ENCODE data around the gene SPATA19.

The SPATA19 gene

GRCh38 chr11:133819114-133819513, 26.2 kb downstream of the SPATA19 start:
- no peak for DNase-seq (ENCODE audit: low read depth in 2 of 2, low spot score in 1 of 2)

- no peak for DNase-seq (ENCODE audit: low read depth in 2 of 2, low spot score in 1 of 2)
These were observed 27.0 kb downstream of the SPATA19 start for GRCh38 chr11:133818302-133818701.

DNA sequence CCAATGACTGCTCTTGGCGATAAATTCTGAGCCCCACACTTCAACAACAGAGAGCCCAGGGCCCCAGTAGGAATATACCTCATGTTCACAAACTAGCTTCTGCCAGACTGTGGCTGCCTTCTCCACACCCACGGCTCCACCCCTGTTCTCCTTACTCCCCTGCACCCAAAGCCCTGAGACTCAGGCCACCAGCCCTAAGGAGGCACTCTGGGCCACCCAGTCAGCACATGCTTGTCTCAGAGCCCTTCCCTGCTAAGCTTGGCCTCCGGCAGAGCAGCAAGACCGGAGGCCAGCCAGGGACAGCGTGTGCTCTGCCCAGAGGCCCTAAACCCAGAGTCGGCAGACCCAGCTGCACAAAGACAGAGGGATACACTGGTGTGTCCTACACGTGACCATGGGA, 27.9 kb downstream of the SPATA19 start:
- DNase-seq (ENCODE audit: low read depth in 2 of 2, low spot score in 1 of 2), result no peak

DNA sequence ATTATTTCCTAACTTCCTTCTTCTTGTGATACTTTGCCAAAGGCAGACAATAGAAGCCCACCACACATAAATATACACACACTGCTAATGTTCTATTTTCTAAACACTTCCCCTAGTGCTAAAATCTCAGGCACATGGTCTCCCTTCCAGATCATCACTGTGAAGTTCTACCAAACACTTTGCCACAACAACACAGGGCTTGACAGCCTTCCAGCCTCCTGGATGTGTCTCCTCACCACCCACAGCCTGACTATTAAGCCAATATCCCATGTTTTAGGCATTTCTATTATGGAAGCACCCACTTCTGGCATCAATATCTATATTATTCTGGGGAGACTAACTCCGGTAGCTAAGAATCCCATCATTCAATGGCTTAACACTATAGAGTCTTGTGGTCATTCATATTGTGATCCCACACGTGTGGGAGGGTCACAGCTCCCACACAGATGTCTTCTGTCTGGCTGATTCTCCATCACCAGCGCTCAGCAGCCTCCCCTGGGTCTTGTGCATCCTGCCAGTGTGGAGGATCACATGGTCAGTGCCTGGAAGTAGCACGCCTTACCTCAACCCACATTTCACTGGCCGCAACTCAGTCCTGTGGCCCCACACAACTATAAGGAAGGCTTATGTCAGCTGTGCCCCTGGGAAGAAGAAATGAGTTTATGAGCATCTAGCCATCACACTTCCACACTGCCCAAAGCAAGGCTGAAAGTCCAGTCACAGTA, 29.0 kb downstream of the SPATA19 start:
- no peak for DNase-seq (ENCODE audit: low read depth in 2 of 2, low spot score in 1 of 2)

DNA sequence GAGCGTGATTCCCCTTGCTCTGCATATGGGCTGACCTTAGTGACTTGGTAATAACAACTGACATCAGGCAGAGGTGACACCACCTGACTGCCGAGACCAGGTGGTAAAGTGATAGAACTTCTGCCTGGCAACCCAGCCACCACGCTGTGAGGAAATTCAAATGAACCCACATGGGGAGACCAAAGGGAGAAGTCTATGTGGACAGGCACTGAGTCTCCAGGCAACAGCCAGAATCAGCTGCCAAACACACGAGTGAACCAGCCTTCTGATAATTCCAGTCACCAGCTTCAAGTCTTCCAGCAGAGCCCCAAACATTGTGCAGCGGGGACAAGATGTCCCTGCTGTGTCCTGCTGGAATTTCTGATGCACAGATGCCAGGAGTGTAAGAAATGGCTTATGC, 29.7 kb downstream of the SPATA19 start:
- no peak for DNase-seq (ENCODE audit: low read depth in 2 of 2, low spot score in 1 of 2)

GRCh38 chr11:133814588-133815100, 30.7 kb downstream of the SPATA19 start:
- no peak for DNase-seq (ENCODE audit: low read depth in 2 of 2, low spot score in 1 of 2)

- no peak for DNase-seq (ENCODE audit: low read depth in 2 of 2, low spot score in 1 of 2)
These were observed 33.2 kb downstream of the SPATA19 start for GRCh38 chr11:133811850-133812685.

- no peak for DNase-seq (ENCODE audit: low read depth in 2 of 2, low spot score in 1 of 2)
These were observed 34.5 kb downstream of the SPATA19 start for GRCh38 chr11:133810766-133811165.

DNA sequence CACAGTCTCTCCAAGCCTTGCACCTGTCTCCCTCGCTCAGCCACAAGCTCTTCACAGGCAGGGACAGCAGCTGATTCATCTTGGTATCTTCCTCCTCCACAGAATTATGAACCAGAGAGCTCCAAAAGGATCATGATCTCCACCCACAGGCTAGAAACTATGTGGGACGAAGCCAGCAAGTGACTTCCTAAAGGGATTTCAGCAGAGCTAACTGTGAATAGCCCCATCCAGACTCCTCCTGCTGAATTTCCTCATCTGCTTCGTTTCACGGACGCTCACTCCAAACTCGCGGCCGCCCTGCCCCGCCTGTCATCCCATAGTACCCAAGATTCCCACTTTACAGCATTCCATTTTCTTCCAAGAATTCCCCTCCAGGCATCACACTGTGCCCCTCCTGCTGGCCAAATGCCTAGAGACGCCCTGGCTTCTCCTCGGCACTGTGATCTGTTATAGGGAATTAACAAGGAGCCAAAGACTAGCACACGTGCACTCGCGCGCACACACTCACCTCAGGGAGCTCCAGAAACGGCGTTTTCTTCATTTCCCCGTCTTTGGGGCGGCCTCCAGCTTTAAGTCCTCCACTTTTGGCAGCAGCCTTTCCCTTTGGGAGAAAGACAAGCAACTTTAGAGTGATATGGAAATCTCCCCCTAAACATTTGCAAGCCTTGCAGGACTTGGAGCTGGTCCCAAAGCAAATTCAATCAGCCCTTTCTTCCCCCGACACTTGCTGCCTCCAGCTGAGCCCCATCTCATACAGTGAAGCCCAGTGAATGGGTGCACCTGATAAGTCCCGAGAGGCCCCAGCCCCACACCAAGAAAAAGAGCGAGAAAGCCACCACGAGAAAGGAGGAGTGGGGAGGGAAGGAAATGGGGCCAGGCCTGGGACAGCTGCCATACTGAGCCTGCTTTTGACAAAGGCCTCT, 35.5 kb downstream of the SPATA19 start:
- no peak for DNase-seq (ENCODE audit: low read depth in 2 of 2, low spot score in 1 of 2)

- no peak for DNase-seq (ENCODE audit: low read depth in 2 of 2, low spot score in 1 of 2)
These were observed 36.7 kb downstream of the SPATA19 start for GRCh38 chr11:133808393-133809140.

- DNase-seq (ENCODE audit: low read depth in 2 of 2, low spot score in 1 of 2), result no peak
These were observed 42.3 kb downstream of the SPATA19 start for GRCh38 chr11:133803026-133803425.

DNA sequence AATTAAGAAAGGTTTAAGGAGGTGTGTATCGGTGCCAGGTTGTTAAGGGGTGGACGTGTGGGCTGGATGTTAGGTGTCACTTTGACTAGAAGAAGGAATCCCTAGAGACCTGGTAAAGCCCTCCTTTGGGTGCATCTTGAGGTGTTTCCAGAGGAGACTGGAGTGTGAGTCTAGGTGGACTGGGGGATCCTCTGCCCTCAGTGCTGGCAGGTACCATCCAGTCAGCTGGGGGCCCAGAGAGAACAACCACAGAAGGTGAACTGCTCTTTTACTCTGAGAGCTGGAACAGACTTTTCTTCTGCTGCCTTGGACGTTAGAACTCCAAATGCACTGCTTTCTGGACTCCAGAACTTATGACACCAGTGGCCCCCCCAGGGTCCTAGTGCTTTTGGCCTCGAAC, 44.0 kb downstream of the SPATA19 start:
- no peak for DNase-seq (ENCODE audit: low read depth in 2 of 2, low spot score in 1 of 2)

- no peak for DNase-seq (ENCODE audit: low read depth in 2 of 2, low spot score in 1 of 2)
These were observed 44.6 kb downstream of the SPATA19 start for GRCh38 chr11:133800666-133801065.

DNA sequence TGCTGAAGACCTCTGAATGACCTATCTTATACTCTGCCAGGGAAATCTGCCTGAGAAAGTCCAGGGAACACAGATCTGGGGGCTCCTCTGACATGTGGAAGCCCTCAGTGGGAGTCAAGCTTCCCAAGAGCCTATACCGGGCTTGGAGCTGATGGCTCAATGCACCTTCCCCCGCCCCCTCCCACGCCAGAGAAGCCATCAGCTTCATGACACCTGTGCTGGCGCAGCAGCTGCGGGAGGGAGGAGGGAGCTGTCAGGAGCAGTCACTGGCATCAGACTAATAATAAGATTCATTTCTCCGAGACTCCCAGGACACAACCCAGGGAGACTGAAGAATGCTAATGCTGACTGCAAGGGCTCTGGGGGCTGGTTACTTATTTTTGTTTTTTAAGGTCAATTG, 47.8 kb downstream of the SPATA19 start:
- no peak for DNase-seq (ENCODE audit: low read depth in 2 of 2, low spot score in 1 of 2)

- no peak for DNase-seq (ENCODE audit: low read depth in 2 of 2, low spot score in 1 of 2)
These were observed 49.1 kb downstream of the SPATA19 start for GRCh38 chr11:133796043-133796795.

GRCh38 chr11:133795088-133795487, 50.2 kb downstream of the SPATA19 start:
- no peak for DNase-seq (ENCODE audit: low read depth in 2 of 2, low spot score in 1 of 2)

- DNase-seq (ENCODE audit: low read depth in 2 of 2, low spot score in 1 of 2), result no peak
These were observed 51.1 kb downstream of the SPATA19 start for GRCh38 chr11:133794205-133794604.

- no peak for DNase-seq (ENCODE audit: low read depth in 2 of 2, low spot score in 1 of 2)
These were observed 51.9 kb downstream of the SPATA19 start for GRCh38 chr11:133793271-133794035.

DNA sequence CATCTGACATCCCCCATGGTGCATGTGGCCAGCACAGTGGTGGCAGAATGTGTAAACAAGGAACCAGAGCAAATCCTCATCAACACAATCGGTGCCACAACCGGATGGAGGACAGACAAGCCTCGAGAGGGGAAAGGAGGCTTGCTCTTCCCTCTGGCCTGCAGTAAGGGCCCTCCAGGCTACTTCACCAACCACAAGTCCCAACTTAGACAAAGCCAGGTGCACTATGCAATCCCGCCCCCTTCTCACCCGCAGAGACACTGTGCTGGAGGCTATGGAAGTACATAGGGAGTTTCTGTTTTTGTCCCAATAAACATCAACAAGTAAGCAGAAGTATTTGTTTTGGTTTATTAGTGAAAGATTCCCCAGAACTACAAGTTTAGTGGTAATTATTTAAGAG, 54.3 kb downstream of the SPATA19 start:
- DNase-seq (ENCODE audit: low read depth in 2 of 2, low spot score in 1 of 2), result no peak
